NCI-H2227 (cell line): ENCODE results near the gene OPRM1.
"Not testable (repeated sequence)": the region's sequence is repeated elsewhere in the genome, so short reads cannot be mapped to it uniquely, and the experiment has no call there.

Experiments
- DNase-seq: peaks from one replicate; lab custom pipeline; 2025; ENCODE audit not compliant: unreplicated experiment; lab: John Stamatoyannopoulos, UW

Gene OPRM1

DNA sequence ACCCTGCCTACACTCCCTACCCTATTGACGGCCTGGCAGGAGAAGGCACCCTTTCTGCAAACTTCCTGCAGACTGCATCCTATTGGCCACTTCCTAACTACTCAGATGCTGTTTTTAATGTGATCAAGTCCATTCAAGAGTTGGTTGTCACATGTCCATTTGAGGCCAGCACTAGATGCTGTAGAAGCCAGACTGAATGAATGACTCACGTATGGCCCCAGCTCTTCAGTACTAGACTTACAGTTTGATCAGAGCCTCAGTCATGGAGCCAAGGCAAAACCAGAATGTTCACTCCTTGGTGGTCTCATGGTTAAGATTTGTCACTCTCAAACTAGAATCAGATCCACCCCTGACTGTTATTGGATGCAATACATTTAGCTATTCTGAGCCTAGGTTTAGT lies 101.7 kb downstream of the OPRM1 start:
- DNase-seq = no peak

DNA sequence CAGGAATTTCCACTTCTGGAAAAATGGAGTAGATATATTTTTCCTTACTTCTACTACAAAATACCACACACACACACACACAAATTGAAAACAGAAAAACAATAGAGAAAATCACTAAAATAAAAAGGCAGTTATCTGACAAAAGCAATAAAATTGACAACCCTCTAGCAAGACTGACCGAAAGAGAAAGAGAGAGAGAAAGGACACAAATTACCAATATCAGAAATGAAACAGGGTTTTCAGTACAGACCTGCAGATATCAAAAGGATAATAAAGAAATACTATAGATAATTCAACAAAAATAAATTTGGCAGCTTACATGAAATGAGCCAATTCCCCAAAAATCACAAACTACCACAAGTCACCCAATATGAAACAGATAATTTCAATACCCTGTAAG lies 104.7 kb downstream of the OPRM1 start:
- no peak for DNase-seq

DNA sequence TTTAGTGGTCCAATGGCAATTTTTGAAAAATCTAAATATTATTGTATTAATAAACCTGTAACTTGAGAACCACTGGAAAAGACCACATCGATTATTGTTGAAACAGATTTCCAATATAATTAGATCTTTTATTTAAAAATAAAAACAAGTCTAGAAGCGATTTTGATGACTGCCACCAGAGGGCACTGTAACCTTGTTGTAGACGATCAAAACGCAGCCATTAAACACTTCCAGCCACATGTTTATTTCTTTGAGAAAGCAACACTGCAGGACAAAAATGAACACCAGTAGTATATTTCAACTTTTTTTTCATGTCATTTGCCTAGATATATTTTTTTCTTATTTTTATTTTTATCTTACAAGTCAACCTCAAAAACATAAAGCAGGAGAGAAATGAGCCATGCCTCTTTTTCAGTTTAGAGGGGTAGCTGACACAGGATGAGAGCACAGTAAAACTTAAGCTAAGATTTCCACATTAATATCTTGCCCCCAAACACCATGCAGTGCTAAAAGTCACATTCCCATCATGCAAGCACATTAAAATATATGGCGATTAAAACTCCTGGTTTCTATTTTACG lies 115.4 kb downstream of the OPRM1 start:
- DNase-seq = peak; percentile 58

DNA sequence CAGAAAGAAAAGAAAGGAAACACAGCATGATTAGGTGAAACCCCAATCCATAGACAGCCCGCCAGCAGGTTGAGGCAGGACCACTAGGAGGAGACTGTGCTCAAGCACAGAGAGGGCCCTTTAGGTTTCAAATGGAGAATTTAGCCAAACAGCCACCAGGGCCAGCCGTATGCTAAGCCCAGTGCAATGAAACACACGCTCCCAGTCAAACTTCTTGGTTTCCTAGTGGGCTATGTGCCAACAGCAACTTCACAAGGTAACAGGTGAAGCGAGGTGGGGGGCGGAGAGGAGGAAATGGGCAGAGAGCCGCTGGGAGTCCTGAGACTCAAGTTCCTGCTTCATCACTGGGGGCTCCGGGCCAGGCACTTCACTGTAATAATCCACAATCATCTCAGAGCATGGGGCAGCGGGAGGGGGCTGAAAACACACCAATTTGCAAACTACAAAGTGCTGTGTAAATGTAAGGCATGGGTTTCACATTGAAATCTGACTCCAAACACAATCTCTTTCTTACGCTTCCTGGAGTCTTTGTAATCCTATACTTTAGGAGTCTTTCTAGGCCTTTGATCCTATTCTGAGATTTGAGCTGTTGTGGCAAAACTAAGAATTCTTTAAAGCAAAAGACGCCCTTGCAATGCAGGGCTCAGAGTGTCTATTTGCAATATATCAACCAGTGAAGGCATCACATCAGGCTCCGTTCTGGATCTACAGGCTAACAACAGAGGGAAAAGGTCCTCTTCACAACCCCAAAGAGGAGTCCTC lies 117.3 kb downstream of the OPRM1 start:
- peak; percentile 20 for DNase-seq

- no peak for DNase-seq
Measured at GRCh38 chr6:154157082-154157481, 118.0 kb downstream of the OPRM1 start.

DNA sequence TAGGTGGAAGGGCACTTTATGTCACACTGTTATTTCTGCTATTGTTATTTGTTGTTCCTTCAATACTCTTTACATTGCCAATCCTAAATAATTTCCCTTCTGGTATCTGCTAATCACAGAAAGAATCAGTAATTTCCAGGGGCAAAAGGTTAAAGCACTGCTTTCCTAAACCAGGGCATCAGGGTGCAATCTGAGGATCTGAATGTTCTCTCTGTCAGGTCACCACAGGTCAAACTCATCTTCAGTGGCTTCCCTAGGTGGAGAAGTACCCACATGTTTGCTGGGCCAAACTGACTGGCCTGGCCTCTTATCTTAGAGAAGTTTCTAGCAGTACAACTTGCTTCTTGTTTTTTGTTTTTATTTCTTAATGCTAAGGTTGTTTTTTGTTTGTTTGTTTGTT lies 118.7 kb downstream of the OPRM1 start:
- no peak for DNase-seq

- no peak for DNase-seq
Measured at GRCh38 chr6:154159126-154159525, 120.1 kb downstream of the OPRM1 start.

GRCh38 chr6:154161689-154162088 lies 122.6 kb downstream of the OPRM1 start:
- DNase-seq = no peak

DNA sequence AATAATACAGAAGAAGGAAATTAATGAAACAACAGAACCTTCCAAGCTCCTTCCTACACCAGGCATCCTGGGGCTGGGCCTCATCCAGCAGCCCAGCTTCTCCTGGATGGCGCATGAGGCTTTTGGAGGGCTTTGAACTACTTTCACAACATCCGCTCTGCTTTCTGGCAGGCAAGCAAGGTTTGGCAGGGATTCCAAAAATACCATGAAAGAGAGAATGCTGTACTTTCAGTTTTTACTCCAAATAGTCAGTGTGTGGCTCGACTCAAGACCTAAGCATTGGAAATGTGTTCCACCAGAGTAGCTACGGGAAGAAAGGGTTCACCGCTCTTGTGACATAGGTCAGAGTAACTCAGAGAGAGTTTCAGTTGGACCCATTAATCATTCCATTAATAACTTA lies 125.4 kb downstream of the OPRM1 start:
- no peak for DNase-seq

- no peak for DNase-seq
Measured at GRCh38 chr6:154165478-154165877, 126.4 kb downstream of the OPRM1 start.

DNA sequence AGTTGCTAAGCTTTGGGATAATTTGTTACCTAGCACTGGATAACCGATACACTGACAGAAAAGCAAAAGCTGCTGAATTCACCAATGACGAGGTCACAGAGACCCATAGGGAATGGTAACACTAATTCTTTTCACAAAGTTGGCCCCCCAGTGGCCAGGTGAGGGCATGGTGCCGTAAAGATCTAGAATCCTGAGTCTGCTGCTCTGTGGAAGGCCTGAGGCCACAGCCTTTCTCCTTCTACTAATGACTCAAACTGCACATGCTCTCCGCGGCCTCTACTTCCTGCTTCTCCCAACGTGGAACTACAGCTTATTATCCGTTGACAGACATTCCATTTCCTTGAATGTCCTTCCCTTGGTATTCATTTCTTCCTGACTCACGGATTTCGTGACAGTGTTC lies 127.1 kb downstream of the OPRM1 start:
- no peak for DNase-seq

- no peak for DNase-seq
Measured at GRCh38 chr6:154167126-154167525, 128.1 kb downstream of the OPRM1 start.

DNA sequence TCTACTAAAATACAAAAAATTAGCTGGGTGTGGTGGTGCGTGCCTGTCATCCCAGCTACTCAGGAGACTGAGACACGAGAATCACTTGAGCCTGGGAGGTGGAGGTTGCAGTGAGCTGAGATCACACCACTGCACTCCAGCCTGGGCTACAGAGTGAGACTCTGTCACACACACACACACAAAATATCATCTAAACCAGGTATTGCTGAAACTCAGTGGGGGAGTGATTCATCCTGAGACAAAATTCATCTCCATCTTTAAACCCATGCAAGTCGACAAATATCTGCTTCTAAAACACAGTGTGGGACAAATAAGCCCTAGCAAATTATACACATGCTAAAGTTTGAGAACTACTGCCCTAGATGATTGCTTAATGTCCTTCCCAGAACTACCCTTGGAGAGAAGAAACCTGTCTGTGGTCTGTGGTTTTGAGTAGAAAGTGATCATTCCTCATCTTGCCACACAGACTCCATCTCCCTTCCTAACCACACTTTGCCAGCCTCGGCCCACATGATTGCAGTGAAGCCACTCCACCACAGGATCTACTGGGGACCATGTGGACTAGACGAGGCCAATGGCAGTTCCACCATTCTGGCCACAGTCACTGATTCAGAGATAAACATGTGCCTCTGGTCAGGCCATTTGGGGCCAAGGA lies 130.3 kb downstream of the OPRM1 start:
- DNase-seq = no peak

DNA sequence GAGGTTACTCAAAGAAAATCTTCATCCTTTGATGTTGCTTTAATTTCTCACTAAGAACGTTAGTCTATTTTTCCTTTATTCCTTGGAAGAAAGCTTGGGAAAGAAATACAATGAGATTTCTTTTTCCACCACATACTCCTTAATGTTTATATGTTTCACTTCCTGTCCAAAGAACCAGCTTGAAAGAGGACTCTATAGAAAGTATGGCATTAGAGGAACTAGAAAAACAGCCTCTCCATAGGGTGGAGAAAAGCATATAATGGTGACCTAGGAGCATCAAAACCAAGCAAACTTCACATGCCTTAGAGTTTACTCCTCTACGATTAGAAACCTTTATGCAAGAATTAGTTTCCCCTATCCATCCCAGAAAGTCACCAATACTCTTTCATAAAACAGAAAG lies 131.1 kb downstream of the OPRM1 start:
- DNase-seq = no peak

GRCh38 chr6:154172393-154172792 lies 133.4 kb downstream of the OPRM1 start:
- not testable (repeated sequence) for DNase-seq

DNA sequence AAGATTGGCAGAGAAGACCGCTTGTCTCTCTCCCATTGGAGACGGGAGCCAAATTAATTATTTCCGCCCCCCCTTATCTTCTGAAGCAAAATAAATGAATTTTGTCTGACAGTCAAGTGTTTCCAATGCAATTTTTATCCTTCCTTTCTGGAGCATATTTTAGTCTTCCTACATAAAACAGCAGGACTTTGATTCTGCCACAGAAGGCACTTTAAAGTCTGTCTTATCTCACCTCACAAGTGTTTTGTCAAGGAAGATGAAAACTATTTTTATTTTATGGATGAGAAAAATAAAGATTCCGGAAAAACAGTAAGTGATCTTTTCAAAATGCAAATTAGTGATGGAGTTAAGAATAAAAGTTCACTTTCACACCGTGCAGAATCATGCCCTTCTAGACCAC lies 140.4 kb downstream of the OPRM1 start:
- DNase-seq = no peak

DNA sequence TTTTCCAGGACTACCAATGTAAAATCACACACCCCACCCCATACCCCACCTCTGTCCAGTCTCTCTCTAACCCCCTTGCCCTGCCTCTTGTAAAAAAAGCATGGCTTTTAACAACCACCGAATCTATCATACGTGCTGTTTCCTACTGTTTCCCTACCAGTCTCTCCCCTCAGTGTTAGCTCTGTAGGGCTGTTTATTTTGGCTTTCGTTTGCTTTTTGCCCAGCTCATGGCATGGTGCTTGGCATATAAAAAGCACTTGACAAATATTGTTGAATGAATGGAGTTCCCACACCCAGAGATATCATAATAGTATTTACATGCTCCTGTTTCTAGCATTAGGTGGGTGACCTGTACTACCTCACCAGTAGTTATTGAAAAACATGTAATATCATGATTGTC lies 148.2 kb downstream of the OPRM1 start:
- DNase-seq = no peak

GRCh38 chr6:154187714-154188113 lies 148.7 kb downstream of the OPRM1 start:
- DNase-seq = no peak

GRCh38 chr6:154196333-154196885 lies 157.4 kb downstream of the OPRM1 start:
- DNase-seq = no peak

DNA sequence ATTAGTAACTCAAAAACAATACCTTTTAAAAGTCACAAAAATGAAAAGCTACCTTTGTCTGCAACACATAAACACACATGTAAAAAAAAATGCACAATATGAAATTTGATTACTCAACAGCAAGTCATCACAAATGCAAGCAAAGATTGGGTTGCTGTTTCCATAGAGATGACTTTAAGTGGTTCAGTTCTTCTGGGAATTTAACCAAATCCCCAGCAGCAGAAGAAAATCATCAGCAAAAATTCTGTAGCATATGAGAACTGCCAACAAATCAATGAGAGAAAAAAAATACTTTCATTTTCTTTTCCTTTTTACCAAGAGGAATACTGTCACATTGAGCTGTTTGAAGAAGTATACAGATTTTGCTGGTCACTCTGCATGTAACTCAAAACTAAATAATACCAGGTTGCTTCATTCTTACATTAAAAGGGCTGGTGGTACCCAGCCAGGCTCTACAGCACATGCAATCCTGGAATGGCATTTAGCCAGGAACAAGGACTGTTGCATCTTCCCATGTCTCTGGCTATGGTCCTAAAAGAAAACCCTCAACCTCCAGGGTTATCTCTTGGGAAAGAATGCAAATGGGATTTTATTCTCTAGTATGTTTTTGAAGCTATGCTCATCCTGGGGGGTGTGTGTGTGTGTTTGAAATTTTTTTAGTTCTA lies 158.3 kb downstream of the OPRM1 start:
- no peak for DNase-seq

DNA sequence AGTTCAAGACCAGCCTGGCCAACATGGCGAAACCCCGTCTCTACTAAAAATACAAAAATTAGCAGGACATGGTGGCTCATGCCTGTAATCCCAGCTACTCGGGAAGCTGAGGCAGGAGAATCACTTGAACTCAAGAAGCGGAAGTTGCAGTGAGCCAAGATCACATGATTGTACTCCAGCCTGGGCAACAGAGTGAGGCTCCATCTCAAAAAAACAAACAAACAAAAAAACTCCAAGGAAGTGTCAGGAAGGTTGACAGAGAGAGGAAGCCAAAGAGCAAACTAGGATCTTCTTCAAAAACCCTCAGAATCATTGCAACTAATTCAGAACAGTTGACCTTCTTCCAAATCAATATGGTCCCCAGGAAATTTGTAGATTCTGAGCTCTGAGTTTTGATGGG lies 162.6 kb downstream of the OPRM1 start:
- DNase-seq = not testable (repeated sequence)

DNA sequence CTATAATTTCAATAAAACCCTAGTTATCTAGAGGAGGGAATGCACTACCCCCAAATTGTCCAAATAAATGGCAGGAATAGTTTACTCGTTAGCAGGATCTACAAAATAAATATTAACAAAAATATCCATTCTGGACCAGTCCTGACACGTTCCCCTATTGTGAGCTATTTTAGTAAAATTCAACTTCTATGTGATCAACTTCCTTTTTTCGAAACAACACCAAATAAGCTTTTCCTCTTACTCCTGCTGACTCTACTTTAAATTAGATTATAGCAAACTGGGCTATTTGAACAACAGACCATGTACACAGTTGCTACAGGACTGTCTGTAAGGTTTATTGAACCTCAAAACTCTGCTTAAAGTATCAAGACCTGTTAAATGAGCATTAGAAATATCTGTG lies 163.3 kb downstream of the OPRM1 start:
- no peak for DNase-seq
